ENCODE data around the gene SGPL1.

SGPL1 gene

DNA sequence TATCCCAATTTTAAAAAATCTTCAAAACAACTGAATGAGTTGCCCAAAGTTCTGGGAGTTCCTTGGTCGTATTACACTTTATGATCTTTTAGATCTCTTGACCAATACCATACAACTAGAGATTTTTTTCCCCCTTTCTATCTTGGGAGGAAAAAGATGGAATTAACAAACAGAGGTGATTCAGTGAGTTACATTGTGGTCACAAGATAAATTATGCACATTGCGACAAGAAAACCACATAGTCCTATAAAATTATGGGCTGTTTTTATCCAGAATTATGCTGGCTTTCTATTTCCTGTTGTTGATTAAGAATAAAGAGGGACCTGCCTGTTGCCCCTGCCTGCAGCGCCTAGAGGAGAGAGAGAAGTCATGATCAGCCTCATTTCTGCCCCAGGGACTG, 8.2 kb upstream of the SGPL1 start:
- FAIRE-seq (no peak), DNase-seq (ENCODE audit: low spot score) (no peak)

DNA sequence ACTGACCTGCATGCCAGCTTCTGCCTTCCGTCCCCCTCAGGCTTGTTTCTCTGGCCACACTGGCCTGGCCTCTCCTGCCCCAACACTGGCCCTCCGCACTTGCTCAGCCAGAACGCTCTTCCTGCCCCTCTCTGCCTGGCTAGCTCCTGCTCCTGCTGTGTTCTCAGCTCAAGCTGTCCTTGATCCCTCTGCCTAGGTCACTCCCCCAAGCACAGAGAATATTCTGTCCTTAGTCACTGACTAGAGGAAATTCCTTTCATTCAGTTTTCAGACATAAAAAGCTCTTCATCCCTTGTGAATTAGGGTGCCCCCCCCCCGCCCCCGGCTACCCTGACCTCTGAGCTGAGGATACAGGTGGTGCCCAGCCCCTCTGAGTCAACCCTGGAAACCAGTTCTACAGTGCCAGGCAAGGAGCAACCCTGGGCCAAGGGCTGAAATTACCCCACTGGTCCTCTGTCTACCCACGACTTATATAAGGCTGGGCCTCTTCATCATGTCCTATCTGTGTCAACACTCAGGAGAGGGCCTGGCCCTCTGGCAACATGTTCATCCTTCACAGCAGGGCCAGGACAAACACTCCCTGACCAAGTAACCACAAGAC, 6.6 kb upstream of the SGPL1 start:
- peak; percentile 56 for FAIRE-seq
- no peak for DNase-seq (ENCODE audit: low spot score)

DNA sequence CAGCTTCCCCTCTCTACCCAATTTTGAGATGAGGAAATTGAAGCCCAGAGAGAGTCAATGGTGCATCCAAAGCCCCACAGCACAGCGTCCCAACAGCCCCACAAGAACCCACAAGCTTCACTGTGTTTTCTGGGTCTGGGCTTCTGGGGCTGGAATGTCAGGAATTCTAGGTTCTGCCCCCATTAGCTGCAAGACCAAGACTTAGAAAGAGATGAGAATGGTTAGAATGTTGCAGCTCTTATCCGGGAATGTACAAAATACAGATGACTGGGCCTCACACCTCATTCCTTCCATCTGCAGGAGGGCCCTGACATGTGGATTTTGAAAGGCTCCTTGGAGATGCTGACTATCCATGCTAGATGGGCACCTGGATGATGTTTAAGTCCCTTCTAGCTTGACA, 6.0 kb upstream of the SGPL1 start:
- DNase-seq (ENCODE audit: low spot score) (no peak), FAIRE-seq (no peak)

DNA sequence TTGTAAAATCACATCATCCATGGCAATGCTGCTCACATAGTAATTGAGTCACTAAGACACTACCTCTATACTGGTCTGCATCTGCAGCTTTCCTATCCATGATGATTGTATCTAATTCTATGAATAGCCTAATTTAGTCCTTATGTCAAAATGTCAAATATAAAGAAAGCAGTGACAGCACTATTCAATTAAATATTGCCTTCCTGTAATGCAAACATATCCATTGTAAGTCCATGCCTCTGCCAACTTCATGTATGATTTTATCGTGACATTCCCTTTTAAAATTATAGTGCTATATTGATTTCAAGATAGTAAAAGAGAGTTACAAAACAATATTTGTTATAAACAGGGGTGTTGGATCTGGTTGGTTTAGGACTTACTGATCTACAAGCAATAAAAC, 4.8 kb upstream of the SGPL1 start:
- DNase-seq (ENCODE audit: low spot score), result no peak
- FAIRE-seq, result no peak

DNA sequence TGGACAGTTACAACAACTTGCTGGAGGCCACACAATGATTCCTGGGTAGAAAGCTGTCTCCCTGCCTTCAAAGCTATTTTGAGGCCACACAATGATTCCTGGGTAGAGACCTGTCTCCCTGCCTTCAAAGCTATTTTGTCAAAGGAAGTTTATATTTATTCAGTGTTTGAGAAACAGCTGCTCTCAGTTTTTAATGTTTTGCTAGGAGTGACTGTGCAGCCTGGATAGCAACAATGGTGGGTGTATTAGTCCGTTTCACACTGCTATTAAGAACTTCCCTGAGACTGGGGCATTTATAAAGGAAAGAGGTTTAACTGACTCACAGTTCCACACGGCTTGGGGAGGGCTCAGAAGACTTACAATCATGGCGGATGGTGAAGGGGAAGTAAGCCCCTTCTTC, 3.9 kb upstream of the SGPL1 start:
- FAIRE-seq, result no peak
- no peak for DNase-seq (ENCODE audit: low spot score)

DNA sequence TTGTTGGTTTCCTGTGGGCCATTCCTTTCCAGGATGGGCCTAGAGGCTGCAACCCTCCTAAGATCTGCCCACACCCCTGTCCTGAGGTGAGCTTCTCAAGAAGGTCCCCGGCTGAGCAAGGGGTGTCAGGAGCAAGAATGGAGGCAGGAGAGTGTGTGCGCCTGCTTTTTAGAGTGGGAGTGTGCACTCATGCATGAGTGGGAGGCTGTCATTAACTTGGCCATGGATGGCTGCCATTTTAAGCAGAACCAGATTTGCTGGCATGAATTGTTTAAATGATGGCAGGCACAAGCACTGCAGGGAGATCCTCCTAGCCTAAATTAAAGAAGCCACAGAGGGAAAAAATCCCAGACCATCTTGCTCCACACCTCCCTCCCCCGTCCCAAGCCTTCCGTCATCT, 2.9 kb upstream of the SGPL1 start:
- DNase-seq (ENCODE audit: low spot score), result no peak
- no peak for FAIRE-seq

DNA sequence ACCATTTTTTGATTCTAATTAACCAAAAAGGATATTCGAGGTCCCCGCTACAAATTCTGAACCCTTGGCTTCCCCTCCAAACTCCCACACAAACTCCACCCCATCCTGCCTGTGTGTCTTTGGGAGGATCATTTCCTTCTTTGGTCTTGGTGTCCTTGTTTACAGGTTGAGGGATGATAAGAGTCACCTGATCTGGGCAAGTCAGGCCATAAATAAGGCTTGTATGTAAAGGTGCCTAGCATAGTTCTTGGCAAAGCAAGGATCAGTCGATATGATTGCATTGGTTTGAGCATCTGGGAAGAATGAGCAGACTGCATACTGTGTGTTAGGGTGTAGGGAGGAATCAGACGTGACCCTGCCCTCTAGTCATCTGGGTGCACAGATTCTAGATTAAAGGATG, 1.6 kb upstream of the SGPL1 start:
- FAIRE-seq, result no peak
- DNase-seq (ENCODE audit: low spot score), result no peak

DNA sequence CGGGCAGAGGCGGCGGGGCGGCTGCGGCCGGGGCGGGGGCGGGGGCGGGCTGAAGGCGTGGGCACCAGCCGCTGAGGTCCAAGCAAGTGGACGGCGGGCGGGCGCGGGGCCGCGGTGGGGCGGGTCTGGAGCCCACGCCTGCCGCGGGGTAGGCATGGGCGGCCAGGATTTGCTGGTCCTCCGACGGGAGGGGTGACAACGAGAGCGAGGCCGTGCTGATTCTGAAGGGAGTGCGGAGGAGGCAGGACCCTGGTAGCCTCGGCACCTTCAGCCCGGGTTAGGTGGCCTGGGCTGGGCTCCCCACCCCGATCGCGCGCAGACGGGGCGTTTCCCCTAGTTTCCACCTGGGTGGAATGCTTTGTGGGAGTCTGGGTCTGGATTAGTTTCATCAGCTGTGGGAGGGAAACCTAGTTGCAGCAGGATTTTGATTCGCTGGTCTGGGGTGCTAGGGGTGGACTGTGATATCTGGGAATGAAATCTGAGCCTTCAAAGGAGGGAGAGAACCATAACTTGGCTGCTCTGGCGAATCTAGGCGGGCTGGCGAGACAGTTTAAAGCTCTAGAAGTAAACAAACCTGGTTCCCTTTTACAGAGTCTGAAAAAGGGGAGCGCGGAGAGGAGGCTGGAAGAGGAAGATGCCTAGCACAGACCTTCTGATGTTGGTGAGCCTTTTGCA, 609 bp downstream of the SGPL1 start:
- FAIRE-seq, result peak; percentile 93
- DNase-seq (ENCODE audit: low spot score), result peak; percentile 91

DNA sequence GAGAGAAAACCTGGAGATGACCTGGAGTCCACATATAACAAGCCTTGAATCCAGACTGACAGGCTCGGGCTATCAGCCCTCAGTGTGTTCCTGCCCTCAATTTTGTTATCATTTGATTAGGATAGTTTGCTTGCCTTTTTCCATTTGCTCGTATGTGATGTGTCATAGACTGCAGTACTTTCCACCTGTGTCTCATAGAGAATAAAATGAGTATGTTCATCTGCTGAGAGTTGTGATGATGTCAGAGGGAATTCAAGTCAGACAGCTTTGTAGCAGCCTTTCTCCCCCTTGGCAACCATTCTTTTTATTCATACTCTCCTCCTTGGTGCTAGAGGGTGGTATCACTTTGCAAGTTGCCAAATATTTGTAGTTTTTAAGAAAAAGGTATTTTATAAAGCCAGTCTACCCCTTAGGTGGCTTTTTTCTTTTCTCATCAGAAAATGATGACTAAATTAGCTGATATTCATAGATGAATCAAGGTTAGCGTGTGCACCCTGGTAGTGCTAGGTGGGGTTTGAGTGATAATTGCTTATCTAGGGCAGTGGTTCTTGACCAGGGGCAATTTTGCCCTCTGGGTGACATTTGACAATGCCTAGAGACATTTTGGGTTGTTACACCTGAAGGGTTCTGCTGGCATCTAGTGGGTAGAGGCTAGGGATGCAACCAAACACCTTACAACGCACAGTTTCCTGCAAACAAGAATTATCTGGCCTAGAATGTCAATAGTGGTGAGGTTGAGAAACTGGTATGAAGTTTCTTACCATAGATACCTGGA, 5.4 kb downstream of the SGPL1 start:
- DNase-seq (ENCODE audit: low spot score) (no peak), FAIRE-seq (no peak)

DNA sequence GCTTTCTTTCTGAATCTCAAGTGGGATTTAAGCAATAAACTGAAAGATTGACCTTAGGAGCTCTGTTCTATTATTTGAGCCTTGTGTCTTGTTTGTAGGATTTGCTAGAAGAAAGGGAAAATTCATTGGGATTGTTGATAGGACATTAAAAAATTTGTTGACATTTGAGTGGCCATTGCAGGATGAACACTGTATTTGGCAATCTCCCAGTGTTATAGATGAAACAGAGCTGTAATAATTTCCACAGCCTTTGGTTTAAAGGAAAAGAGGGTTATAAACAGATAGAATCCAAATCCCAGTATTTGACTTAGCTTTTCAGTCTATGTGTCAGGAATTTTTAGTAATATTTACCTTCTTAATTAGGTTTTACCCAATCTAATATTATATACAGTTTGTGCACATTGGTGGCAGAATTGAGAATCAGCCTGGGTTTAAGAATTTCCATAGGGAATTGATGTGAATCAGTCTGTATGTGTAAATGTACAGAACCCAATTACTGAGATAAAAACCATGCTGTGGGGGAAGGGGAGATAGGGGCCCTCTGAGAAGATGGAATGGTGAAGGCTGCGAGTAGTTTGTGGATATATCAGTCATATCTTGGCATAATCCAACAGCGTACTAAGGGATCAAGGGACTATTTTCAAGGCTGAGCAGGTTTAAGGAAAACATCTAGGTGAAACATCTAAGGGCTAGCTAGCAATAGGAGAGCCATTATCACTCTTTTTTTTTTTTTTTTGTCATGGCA, 6.5 kb downstream of the SGPL1 start:
- FAIRE-seq (no peak), DNase-seq (ENCODE audit: low spot score) (no peak)

DNA sequence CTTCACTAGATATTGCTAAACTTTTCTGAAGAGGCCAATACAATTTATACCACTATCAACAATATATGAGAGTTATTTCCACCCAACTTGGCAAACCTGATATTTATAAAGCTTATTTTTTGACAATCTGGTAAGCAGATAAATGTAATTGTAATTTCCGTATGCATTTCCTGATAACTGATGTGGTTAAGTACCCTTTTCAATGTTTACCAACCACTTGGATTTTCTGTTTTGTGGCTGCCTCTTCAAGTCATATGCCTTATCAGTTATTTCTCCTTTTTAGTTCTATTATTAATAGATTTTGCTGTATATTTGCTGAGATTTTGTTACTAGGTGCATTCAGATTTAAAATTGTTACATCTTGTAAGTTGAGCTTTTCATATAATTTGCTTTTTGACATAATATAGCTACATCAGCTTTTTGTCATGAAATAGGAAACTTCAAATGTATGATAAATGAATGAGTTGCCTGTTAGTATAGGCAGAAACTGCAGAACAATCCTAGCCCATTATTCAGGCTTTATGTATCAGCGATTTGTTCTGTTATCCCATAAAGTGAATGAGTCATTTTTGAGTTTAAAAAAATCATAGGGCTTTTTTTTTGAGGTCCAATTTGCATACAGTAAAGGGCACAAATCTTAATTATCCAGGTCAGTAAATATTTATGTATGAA, 11.5 kb downstream of the SGPL1 start:
- DNase-seq (ENCODE audit: low spot score), result no peak
- no peak for FAIRE-seq

DNA sequence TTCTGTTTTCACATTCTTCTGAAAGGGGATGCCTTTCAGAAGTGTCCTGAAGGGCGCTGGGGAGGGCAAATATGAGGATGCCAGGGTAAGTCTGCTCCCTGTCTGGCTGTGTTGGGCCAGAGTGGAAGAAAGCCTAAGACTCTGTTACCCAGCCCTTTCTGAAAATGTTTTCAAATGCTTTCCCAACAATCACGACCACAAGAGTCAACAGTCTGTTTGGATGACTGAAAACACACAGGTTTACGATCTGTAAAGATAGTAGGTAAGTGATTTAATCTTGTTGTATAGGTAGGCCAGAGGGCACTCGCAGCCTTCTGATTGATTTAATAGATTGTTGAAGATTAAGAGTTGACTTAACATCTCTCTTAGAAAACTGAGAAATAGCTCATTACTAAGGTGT, 13.2 kb downstream of the SGPL1 start:
- FAIRE-seq (no peak), DNase-seq (ENCODE audit: low spot score) (no peak)

DNA sequence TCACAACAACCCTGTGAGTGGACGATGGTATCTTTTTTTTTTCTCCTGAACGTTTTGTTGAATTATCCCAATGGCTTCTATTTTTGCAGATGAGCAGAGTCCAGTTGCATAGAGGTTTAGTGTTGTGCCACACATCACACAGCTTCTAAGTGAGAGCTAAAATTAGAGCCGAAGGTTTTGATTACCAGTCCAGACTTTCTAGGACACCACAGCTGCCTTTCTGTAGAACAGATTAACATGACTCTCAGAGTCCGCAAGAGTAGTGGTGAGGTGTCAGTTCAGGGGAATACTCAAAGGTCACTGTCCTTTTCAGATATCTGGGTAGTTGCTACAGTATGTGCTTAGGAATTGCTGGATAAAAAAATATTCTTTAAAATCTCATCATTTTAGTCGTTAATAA, 13.8 kb downstream of the SGPL1 start:
- DNase-seq (ENCODE audit: low spot score) (no peak), FAIRE-seq (no peak)

DNA sequence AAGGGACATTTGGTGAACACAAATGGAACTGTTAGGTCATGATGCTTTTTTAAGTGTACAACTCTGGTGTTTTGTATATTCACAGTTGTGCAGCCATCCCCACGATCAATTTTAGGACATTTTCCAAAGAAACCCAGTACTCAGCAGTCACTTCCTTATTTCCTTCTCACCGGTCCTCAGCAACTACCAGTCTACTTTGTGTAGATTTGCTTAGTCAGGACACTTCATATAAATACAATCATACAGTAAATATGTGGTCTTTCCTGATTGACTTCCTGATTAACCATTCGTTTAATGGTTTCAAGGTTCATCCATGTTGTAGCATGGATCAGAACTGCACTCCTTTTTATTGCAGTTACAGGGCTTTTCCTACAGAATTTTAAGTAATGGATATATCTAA, 14.4 kb downstream of the SGPL1 start:
- FAIRE-seq, result no peak
- no peak for DNase-seq (ENCODE audit: low spot score)

DNA sequence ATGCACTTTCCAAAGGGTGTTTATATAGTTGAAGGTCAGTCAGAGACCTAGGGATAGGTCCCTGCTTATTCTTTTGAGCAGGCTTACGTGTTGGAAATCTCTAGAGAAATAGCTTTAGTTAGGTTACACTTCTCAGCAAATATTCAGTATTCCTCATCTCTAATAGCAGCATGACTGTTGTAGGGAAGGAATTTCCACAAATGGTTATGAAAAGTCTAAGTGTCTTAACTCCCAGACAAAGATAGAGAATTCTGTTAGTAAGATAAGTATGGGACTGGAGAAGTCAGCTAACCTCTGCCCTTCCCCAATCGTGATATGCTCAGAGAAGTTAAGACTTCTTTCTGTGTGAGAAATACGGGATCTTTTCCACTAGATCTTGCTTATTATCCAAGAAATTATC, 16.5 kb downstream of the SGPL1 start:
- FAIRE-seq (no peak), DNase-seq (ENCODE audit: low spot score) (no peak)

DNA sequence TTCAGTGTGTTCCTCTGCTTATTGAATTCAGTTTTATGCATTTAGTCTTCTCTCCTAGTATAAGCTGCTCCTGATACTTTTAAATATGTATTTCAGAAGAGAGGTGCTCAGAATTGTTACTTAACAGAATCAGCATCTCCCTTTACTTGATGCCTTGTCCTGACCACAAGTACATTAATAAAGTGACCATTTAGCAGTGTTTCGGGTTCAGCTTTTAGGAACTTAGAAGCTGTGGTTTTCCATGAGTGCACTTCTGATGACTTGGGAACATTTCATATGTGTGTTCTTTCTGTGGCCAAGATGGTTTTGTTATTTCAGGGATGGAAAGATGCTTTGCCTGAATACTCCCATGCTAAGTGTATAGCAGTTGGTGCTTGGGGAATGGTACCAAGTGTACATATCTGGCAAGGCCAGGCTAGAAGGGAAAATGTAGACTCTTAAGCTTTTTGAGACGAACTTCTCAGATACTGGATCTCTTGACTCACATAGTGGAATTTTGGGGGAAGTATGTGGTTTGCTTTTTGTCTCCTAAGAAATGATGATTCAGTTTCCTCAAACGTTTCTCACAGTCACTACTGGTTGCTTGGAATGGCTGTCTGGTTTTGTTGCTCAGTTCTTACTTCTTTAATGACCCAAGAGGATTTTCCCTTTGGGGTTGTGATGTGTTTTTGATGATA, 17.2 kb downstream of the SGPL1 start:
- peak; percentile 58 for FAIRE-seq
- peak; percentile 67 for DNase-seq (ENCODE audit: low spot score)

DNA sequence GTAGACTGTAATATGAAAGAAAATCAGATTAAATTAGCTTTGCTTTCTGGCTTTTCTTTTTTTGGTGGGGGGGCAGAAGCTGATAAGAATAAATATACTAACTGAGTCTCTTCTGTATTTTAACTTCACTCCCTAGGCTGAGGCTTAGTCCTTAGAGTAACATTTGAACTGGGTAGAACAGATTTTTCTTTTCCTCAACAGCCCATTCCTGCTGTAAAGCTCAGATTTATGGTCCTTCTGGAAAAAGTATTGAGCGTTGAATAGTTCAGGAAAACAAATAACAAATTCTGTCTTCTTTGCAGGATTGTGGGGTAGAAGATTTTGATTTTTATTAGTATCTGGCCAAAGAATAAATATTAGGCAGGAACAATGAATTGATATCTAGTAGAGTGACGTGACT, 17.9 kb downstream of the SGPL1 start:
- DNase-seq (ENCODE audit: low spot score), result no peak
- no peak for FAIRE-seq

DNA sequence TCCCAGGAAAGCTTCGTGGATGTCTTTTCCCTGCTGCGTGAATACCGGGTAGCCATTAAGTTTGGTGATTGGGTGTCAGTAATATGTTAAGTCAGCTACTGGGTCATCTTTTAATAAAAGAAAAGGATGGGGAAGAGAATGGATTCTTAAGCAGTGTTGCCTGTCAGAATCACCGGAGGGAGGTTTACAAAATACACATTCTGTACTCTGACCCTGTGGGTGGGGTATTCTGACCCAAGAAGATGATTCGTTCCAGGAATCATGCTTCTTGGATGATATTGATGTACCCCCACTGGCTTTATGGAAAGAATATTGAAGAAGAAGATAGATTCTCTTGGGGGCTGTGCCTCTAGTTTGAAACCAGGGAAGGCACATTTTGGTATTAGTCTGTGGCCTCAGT, 18.3 kb downstream of the SGPL1 start:
- no peak for DNase-seq (ENCODE audit: low spot score)
- FAIRE-seq, result no peak

DNA sequence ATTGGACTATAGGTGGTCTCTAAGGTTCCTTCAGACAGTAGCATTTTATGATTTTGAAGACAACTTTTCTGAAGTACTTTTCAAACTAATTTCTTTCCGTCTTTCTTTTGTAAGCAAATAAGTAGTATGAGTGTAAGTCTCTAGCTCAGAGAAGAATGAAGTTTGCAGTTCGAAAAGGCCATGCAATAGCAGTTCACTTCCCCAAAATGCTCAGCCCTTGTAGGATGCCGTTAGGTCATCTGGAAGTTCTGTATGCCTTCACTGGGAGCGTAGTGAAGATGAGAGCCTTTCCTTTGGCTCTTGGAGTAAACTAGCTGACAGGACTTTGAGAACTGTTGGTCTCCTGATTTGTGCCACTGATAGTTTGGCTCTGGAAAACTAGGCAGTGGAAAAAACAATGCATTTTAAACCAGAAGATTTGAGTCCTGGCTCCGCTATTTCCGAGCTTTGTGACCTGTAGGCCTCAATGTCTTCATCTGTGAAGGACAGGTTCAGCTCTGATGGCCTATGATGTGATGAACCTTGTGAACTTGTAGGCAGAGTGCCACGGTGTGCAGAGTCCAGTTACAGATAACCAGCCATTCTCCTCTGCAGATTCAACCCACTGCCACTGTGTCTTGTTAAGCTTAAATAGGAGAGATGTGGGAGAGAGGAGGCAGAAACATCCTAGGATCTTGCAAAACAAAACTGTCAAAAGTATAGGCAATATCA, 18.8 kb downstream of the SGPL1 start:
- FAIRE-seq, result no peak
- DNase-seq (ENCODE audit: low spot score), result no peak

DNA sequence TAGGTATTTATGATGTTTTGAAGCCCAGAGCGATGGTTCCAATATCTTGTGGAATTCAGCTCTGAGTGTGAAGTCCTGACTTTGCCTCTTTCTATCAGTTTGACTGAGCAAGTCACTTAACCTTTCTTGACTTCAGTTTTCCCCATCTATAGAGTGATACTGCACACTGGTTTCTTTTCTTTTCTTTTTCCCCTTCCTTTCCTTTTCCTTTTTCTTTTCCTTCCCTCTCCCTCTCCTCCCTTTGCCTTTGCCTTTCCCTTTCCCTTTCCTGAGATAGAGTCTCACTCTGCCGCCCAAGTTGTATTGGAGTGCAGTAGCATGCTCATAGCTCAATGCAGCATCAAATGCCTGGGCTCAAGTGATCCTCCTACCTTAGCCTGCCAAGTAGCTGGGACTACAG, 20.6 kb downstream of the SGPL1 start:
- no peak for FAIRE-seq
- no peak for DNase-seq (ENCODE audit: low spot score)
